Caki2 (cell line): ENCODE results near the gene DOCK11. TPM values are rescaled to one million over a fixed set of nuclear protein-coding genes. Genes with fewer than 3 reads are reported as not detected.
"Not testable (repeated sequence)": the region's sequence is repeated elsewhere in the genome, so short reads cannot be mapped to it uniquely, and the experiment has no call there.

ENCODE experiments used
- DNase-seq: peaks from one replicate; pipeline ENCODE4 v3.0.0-alpha.2; 2015; ENCODE audit warnings: low read depth
- in situ Hi-C: cut with HindIII; loops from 2 replicates; pipeline ENCODE4 v1.10.0; 2016; ENCODE audit warnings: low sequenced_read_pairs, low pct_unique_long_range_greater_than_20kb, mixed read lengths
- total RNA-seq: library from RNA; depleted of rRNA; stranded (reverse); fragments of >200 nt; shearing (Covaris generic); gene quantifications from 2 replicates; pipeline ENCODE4 v1.2.3, GENCODE V29; 2014; ENCODE audit warnings: low replicate concordance; rRNA removed

DOCK11 gene
- total RNA-seq = 3.4 and 5.5 TPM in 2 replicates

DNA sequence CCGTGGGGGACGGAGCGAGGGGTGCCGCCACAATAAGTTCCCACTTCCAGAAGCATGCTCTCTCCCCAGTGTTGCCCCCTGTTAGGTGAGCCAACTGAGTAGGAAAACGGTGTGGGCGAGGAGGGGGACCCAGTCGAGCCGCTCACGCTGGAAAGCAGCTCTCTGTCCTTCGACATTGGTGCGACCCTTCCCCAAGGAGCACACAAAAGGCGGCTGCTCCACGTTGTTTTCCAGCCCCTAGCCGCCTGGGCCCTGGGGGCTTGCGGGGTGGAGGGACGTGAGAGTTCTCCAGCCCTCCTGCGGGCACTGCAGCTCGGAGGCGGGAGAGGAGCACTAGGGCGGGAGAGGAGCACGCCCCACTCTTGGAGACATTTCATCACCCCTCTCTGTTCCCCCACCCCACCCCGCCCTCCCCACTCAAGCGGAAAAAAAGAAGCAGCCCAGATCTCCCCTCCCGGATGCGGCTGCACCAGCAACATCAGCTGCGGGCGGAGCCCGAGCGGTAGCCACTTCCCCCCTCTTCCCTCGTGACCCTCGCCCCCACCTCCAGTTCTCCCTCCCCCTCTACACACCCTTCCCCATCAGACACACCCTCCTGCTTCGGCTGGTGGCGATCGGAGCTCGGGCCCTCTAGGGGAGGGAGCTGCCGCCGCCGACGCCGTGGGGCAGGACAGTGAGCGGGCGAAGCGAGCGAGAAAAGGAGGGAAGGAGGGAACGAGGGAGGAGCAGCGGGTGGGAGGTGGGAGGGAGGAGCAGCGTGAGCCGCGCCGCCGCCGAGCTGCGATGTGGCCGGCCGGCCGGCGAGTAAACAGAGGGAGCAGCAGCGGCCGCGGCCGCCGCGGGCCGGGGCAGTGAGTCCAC lies at the start of gene DOCK11:
DOCK11 (plus strand) TSS at position 755 of the 861 bp plus-strand sequence. CDS start 157 bp downstream, outside the sequence.
- in situ Hi-C loops = no loop called here
- DNase-seq = peak; percentile 91

DNA sequence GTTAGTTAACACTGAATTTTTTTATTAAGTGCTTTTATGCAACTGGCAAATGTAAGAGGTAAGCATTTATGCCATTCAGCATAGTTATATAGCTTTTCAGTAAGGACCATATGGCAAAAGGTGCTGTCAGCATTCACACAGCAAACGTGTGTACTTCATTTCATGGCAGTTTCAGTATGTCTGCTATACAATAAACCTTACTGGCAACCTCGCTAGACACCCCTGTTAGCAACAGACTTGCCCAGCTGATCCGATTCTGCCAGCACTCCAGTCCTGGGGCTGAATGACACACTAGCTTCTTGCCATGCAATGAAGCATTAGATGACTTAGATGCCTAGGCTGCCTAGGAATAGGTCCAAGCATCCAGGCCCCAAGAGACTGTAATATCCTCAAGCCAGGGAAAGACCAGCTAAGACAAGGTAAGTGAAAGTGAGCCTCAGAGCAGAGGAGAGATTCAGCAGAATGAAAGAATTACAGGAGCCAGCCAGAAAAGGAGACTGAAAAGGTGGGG lies 47.3 kb upstream of the DOCK11 start:
- DNase-seq = no peak
- in situ Hi-C loops = no loop called here

DNA sequence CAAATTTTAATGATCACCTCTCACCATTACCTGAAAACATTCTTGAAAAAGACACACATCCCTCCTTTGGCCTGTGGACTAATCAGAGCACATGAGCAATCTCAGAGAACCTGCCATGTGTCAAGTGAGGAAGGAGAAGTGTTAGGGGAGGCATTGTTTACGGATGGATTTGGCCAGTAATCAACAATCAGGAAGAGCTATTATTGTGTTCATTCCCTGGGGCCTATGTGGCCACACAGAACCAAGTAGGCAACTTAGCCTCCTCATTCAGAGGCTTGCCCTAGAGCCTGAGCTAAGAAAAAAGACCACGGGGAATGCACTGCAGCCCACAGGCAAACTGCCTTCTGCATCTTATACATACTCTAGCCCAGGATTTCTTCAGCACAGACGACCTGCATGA lies 40.6 kb upstream of the DOCK11 start:
- no peak for DNase-seq
- in situ Hi-C loops = no loop called here

DNA sequence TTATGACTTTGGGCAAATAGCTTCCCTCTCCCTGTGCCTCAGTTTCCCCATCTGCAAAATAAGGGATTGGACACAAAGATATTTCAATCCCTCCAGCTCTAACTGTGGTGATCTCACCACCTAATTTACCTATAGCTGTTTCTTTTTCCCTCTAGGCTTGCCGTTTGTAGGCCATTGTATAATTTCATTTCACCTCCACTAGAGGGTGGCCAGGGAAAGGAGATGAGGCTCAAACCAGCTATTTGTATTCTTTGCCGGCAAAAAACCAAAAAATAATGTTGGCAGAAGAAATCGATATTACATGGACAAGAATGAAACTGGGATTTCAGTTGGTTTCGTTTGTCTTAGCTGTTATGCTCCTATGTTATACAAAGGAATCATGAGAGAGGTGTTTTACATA lies 36.1 kb upstream of the DOCK11 start:
- peak; percentile 24 for DNase-seq
- in situ Hi-C loops = no loop called here

DNA sequence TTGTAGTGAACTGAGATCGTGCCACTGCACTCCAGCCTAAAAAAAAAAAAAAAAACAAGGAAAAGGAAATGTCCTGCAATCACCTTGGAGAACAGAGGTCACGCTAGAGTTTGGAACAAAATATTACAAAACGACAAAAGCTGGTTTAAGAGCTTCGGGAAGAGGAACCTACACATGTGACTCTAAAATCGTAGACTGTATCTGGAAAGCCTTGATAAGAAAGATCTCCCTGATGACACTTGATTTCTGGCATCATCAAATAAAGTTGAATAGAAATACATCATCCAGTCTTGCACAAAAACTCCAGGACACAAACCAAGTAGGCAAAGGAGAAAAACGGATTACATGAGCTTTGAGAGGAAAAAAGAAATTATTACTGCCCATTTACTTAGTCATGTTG lies 31.1 kb upstream of the DOCK11 start:
- in situ Hi-C loops = no loop called here
- DNase-seq = no peak

DNA sequence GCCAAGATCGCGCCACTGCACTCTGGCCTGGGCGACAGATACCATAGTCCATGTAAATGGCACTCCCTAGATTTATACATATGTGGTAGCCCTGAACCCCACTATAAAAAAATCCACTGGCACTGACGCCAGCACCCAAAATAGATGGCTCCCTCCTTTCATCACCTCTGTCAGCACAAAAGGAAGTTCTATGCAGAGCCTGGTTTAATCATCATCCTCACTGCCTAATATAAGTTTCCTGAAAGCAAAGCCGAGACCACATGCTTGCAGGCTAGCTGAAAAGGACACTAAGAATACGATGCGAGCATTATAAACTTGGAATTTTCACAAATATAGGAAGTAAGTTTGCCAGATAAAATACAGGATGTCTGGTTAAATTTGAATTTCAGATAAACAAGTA lies 27.5 kb upstream of the DOCK11 start:
- DNase-seq = no peak
- in situ Hi-C loops = no loop called here

DNA sequence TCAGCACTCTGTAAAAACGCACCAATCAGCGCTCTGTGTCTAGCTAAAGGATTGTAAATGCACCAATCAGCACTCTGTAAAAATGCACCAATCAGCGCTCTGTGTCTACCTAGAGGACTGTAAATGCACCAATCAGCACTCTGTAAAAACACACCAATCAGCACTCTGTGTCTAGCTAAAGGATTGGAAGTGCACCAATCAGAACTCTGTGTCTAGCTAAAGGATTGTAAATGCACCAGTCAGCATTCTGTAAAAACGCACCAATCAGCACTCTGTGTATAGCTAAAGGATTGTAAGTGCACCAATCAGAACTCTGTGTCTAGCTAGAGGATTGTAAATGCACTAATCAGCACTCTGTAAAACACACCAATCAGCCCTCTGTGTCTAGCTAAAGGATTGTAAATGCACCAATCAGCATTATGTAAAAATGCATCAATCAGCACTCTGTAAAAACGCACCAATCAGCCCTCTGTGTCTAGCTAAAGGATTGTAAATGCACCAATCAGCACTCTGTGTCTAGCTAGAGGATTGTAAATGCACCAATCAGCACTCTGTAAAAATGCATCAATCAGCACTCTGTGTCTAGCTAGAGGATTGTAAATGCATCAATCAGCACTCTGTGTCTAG lies 24.8 kb upstream of the DOCK11 start:
- DNase-seq, in situ Hi-C loops: not testable (repeated sequence)

DNA sequence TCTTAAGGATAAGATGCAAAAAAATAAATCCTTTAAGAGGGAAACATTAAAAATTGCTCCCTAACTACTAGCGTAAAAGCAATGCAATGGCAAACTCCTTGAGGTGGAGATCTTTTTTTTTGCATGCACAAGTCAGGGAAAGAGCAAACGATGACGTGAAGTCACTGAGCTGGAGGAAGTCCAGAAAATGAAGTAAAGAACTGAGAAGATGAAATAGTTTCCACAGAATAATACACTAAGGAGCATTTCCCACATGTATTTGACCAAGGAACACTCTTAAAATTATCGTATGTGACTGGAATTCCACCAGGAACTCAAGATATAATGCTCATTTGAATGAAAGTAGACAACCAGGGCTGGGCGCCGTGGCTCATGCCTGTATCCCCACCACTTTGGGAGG lies 21.0 kb upstream of the DOCK11 start:
- in situ Hi-C loops = no loop called here
- no peak for DNase-seq

DNA sequence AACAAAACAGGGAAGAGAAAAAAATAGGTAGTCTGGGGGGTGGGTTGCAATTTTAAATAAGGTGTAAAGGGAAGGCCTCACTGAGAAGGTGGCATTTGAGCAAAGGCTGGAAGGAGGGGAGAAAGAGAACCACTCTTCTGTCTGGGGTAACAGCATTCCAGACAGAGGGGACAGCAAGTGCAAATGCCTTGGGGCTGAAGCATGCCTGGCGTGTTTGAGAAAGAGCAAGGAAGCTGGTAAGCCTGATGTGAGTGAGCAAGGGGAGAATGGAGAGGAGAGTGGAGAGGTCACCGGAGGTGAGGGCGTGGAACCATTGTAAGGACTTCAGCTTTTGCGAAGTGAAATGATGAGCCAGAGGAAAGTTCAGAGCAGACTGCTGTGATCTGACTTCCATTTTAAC lies 19.7 kb upstream of the DOCK11 start:
- in situ Hi-C loops = no loop called here
- no peak for DNase-seq

DNA sequence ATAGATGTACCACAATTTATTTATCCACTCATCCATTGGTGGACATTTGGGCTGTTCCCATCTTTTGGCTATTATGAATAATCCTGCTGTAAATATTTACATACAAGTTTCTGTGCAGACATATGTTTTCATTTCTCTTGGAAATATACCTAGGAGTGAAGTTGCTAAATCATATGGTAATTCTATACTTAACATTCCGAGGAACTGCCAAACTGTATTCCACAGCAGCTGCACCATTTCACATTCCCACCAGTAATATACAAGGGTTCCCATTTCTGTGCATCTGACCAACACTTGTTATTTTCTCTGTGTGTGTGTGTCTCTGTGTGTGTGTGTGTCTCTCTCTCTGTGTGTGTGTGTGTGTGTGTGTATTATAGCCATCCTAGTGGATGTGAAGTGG lies 15.4 kb upstream of the DOCK11 start:
- in situ Hi-C loops = no loop called here
- DNase-seq = no peak

DNA sequence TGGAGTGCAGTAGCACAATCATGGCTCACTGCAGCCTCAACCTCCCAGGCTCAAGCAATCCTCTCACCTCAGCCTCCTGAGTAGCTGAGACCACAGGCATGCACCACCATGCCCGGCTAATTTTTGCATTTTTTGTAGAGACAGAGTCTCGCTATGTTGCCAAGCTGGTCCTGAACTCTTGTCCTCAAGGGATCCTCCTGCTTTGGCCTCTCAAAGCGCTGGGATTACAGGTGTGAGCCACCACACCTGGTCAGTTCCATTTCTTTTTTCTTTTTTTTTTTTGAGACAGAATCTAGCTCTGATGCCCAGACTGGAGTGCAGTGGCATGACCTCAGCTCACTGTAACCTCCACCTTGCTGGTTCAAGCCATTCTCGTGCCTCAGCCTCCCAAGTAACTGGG lies 13.2 kb upstream of the DOCK11 start:
- in situ Hi-C loops = not testable (repeated sequence)

DNA sequence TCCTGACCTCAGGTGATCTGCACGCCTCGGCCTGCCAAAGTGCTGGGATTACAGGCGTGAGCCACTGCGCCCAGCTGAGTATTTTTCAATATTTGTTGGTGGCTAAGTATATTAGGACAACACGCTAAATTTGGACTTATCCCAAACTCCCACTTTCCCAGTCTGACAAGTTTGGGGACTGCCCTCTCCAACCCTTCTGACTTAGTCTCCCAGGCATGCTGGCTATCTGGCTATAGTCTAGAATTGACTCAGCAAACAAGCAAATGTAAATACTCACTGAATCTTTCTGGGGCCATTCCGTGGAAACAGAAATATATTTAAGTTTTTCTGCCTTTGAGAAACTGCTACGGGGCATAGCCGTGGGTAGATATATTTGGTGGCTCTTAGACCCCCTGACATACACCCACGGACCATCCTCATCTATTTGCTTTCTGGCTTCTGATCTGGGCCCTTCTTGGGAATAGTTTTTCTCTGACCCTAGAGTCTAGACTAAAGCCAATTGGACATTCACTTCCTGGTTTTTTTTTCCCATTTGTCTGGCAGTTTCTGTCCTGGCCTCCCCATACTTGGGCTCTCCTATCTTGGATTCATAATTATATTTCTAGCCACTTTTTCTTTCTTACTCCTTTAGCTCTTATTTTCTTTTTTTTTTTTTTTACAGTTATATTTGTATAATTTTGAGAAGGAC lies 11.3 kb upstream of the DOCK11 start:
- in situ Hi-C loops = no loop called here
- no peak for DNase-seq

More for the DNA sequence above, 13.2 kb upstream of the DOCK11 start:
- not testable (repeated sequence) for DNase-seq

DNA sequence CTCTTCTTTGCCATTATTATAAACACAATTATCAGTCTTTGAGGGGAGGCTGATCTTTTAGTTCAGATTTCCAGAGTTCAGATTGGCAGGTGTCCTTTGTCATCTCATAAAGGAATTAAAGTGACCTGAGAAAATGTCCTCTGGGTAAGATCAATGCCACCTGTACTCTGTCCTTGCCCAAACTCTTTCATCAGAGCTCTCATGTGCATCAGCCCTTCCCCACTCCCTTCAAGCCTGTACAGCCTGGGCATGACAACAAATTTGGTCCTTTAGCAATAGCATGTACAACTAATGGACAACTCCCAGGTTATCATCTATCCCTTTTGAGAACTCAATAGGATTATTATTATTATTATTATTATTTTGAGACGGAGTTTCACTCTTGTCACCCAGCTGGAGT lies 8.9 kb upstream of the DOCK11 start:
- DNase-seq, in situ Hi-C loops: not testable (repeated sequence)

DNA sequence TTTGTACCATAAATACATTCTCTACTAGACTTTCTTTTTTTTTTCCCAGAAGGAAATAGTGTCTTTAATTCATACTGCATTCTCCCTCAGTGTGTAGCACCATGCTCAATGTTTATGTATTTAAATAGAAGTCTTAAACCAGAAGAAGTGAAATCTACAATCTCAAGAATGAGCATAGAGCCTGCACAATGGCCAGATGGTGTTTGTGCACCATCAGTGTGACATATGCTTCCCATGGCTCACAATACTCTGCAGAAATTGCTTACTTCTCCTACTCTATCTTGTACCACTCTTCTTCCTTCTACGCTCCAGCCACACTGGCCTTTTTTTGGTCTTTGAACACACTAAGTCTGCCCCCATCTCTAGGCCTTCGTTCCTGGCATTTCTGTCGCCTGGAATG lies 2.6 kb upstream of the DOCK11 start:
- no peak for DNase-seq
- in situ Hi-C loops = no loop called here

DNA sequence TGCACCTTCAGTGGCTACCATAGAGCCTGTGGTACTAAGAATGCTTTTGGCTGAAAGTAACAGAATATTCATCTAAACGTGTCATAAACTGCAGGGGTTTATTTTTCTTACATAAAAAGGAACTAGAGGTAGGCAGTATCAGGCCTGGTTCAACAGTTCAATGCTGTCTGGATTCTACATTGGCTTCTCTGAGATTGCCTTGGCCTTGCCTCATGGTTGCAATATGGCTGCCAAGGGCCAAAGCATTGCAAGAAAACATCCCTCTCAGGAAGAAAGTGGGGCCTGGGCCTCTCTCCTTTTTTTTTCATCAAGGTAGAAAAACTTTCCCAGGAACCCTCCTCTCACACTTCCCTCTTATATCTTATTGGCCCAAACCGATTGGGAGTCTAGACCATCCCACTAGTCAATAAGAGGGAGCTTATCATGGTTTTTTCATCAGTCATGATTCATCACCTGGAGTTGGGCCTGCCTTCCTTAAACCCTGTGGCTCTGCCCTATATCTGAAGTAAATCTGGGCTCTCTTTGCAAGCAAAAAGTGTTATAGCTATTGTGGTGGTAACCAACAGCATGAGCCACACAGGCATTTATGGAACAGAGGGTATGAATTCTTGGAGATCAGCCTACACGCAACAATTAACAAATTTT lies 1.8 kb upstream of the DOCK11 start:
- no peak for DNase-seq
- in situ Hi-C loops = no loop called here

DNA sequence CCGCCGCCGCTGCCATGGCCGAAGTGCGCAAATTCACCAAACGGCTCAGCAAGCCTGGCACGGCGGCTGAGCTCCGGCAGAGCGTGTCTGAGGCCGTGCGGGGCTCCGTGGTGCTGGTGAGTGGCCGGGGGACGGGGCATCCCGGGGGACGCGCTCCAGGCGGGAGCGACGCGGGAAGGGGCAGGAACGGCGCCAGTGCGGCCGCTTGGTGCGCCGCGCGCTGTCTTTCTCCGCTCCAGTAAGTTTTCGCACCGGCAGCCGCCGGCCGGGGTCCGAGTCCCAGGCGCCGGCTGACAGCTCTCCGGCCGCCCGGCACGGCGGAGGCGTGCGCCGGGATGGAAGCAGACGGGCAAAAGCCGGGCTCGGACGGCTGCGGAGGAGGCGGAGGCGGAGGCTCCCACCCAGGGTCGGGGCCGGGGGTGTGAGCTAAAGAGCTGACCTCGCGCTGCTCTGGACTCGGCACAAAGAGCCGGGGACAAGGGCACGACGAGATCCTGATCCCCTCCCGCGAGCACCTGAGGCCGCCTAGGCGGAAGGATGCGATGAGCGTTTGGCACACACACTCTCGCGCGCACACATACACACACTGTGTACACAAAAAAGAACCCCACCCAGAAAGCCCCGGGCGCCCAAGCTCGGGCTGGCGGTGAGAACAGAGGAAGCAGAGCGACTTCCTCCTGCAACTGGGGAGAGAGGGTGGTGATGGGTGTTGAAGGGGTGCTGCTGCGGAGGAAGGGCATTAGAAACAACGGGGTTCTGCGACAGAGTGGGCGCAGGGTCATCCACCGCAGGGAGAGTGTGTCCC lies 545 bp downstream of the DOCK11 start:
- in situ Hi-C loops = no loop called here

DNA sequence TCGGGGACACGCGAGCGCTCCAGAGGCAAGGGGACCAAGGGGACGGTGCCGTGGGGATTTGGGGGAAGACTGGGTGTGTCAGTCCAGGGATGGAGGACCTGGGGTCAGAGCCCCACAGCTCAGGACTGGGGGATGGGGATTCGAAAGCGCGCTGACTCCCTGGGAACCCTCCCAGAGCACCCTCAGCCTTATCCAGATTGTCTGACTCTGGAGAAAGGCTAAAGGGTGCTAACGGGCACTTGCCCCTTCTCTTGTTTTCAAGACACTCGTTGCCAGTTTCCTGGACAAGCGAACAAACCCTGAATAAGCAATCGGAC lies 1.1 kb downstream of the DOCK11 start:
- DNase-seq = no peak
- in situ Hi-C loops = no loop called here

More for the DNA sequence above, 545 bp downstream of the DOCK11 start:
- DNase-seq = peak; percentile 23
